Measurements from ENCODE around the gene SNAP47.

The SNAP47 gene

DNA sequence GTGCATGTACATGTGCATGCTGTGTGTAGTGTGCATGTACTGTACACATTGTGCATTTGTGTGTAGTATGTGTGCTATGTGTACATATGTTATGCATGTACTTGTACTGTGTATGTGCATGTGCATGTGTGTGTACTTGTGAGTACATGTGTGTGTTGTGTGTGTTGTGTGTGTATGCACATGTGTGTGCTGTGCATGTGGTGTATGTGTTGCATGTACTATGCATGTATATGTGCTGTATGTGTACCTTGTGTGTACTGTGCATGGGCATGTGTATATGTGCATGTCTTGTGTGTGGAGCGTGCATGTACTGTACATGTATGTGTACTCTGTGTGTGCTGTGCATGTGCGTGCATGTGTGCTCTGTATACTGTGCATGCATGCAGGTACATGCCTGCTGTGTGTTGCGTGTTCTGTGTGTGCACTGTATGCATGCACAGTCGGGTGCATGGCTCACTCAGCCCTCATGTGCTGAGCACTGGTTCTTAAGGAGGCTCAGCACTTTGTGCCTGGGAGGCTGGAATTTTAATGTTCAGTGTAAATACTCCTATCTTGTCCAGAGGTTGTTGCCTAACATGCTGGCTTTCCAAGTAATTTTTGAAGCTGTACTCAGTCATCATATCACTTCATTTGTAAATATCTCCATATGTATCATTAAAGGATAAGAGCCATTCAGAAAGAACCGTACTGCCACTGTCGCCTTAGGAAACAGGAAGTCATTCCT, 32.3 kb downstream of the SNAP47 start:
- DNase-seq (ENCODE audit: low read depth in 4 of 4, low spot score in 1 of 4) = no peak

DNA sequence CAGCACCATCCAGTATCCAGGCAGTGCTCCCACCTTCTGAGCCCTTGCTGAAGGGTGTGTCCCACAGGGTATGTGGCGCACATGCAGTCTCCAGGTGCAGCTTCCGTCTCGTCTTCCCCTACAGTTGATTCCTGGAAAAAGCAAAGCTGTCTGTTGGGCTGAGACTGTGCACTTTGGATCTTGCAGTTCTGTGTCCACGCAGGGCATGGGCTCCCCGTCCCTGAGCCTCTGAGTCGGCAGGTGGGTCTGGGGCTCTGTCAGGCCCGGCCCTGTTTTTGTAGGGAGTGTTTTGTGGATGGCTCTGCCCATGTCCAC, 32.8 kb downstream of the SNAP47 start:
- DNase-seq (ENCODE audit: low read depth in 4 of 4, low spot score in 1 of 4) = no peak

DNA sequence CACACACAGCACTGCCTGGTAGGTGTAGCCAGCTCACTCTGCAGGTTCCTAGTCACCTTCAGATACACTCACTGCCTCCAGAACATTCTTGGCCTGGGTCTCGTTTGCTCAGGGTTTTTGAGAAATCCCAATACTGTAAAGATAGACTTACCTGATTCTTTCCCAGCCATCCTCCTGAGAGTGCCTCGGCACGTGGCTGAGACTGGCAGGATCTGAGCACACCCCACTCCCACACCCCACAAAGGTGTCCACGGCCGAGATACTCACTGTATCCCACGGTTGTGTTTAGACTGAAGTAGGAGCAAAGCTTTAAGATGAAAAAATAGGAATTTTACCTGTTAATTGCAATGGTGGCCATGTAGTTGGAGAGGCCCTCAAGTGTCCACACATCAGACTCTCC, 33.4 kb downstream of the SNAP47 start:
- DNase-seq (ENCODE audit: low read depth in 4 of 4, low spot score in 1 of 4) = no peak

DNA sequence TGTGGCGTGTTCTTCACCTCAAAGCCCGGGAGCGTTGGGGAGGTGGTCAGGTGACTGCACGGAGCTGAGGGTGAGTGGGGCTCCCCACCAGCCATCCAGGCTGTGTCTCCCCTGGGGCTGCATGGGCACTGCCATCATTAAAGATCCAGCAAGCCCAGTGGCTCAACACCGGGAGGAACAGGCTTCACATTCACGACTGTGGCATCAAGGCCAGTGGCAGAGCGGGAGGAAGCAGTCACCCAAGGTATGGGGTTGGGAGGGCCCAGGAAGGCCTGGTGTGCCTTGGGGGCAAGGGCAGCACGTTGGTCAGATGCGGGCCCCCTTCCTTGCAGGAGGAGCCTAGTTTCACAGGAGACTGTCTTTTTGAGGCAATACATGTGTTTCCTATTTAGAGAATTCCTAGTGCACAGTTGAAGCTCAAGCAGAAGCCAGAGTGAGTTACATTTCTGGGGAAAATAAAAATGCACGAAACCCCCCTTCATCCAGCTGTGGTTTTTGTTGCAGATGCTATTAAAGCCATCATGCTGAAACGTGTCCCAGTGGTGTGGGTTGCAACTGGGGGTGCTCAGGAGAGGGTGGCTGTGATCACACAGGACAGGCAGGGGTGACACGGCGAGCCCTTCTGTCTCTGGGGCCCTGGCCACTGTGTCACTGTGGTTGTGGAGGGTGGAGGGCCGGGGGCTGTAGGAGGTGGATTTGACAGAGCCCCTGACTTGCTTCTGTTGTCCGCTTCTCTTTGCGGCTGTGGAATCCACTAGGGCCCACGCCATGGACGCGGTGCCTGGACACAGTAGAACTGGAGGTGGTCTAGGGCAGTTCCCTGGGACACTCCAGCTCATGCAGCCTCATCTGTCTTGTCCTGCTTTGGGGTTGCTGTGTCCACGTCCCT, 34.1 kb downstream of the SNAP47 start:
- no peak for DNase-seq (ENCODE audit: low read depth in 4 of 4, low spot score in 1 of 4)

GRCh38 chr1:227769936-227770494, 34.8 kb downstream of the SNAP47 start:
- DNase-seq (ENCODE audit: low read depth in 4 of 4, low spot score in 1 of 4) = no peak

GRCh38 chr1:227770812-227771211, 35.6 kb downstream of the SNAP47 start:
- DNase-seq (ENCODE audit: low read depth in 4 of 4, low spot score in 1 of 4) = no peak

- no peak for DNase-seq (ENCODE audit: low read depth in 4 of 4, low spot score in 1 of 4)
Measured at GRCh38 chr1:227771326-227771725, 36.1 kb downstream of the SNAP47 start.

- DNase-seq (ENCODE audit: low read depth in 4 of 4, low spot score in 1 of 4) = no peak
Measured at GRCh38 chr1:227771771-227772170, 36.5 kb downstream of the SNAP47 start.

- no peak for DNase-seq (ENCODE audit: low read depth in 4 of 4, low spot score in 1 of 4)
Measured at GRCh38 chr1:227773558-227773957, 38.3 kb downstream of the SNAP47 start.

DNA sequence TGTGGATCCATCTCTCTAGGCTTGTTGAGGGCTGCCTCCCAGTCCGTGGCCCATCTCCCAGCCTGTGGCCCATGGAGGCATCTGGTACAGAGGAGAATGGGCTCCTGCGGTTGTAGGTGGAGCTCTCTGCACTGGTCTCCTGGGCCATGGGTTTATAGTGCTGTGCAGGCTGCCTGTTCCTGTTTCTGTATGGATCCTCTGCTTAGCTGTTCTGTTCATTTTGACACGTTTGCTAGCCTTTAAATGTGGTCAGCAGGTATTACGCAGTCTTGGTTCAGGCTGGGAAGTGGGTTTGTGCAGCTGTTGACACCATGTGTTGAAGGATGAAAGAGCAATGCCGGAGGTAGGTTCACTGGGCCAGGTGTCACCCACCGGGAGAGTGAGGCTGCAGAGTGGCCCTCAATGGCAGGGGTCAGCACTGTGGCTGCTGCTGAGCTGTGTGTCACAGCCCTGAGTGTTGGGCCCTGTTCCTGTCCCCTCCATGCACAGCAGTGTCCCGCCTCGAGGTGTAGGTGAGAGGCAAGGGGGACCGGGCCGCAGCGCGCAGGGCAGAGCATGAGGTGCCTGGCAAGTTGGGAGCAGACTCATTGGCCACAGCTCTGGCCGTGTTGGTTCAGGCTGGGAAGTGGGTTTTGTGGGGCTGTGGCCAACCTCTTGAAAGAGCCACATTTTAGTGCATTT, 39.0 kb downstream of the SNAP47 start:
- no peak for DNase-seq (ENCODE audit: low read depth in 4 of 4, low spot score in 1 of 4)

GRCh38 chr1:227774821-227775661, 39.8 kb downstream of the SNAP47 start:
- DNase-seq (ENCODE audit: low read depth in 4 of 4, low spot score in 1 of 4) = no peak

DNA sequence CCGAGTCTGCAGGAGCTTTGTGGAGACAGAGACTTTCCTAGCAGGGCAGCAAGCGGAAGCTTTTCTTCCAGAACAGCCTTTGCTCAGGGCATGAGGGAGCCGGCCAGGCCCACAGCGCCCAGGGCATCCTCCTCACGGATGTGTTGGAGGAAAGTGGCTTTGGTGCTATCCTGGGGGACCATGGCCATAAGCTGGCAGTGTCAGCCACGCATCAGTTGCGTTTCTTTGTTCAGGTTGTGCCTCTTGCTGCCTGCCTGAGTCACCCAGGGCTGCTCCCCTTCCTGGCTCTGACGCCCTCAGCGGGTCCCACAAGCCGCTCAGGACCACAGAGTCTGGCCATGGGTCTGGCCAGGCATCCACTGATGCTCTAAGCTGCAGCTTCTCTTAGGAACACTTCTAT, 40.6 kb downstream of the SNAP47 start:
- DNase-seq (ENCODE audit: low read depth in 4 of 4, low spot score in 1 of 4) = no peak

GRCh38 chr1:227776331-227776771, 41.1 kb downstream of the SNAP47 start:
- DNase-seq (ENCODE audit: low read depth in 4 of 4, low spot score in 1 of 4) = no peak

- no peak for DNase-seq (ENCODE audit: low read depth in 4 of 4, low spot score in 1 of 4)
Measured at GRCh38 chr1:227777156-227777555, 41.9 kb downstream of the SNAP47 start.

DNA sequence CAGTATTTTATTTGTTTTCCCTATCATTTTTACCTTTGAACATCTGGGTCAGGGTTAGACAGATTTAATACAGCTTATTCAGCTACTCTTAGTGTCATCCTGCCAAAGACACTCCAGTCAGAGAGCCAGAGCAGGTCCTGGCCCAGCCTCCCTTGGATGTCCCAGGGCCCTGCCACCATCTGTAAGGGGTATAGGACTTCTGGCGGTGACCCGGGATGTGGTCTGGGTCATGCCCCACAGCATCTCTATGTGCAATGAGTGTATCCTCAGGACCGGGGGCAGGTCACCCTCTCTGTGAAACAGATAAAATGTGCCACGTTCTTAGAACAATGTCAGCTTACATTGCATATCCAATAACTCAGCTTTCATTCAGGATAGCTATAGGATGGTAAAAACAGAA, 42.4 kb downstream of the SNAP47 start:
- no peak for DNase-seq (ENCODE audit: low read depth in 4 of 4, low spot score in 1 of 4)

DNA sequence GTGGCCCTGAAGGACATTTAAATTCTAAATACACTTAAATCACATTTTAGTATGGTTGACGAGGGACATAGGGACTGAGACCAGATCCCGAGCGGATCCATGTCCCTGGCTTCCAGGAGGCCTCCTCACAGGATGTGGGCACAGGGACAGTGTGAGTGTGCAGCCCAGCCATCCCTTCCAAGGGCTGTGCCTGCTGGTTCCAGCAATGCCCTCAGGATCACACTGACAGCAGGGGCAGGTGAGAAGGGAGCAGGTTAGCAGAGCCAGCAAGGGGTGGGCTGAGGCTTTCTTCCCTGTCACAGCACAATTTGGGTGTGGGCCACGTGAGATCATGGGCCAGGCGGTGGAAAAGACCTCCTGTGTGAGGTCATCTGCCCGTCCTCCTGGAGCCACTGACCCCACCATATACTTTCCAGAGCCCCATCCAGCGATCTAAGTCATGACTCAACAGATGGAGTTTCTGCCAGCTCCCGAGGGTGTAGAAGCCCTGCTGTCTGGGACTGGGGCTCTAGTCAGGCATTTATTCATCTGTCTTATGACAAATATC, 43.2 kb downstream of the SNAP47 start:
- no peak for DNase-seq (ENCODE audit: low read depth in 4 of 4, low spot score in 1 of 4)

GRCh38 chr1:227779021-227779441, 43.8 kb downstream of the SNAP47 start:
- DNase-seq (ENCODE audit: low read depth in 4 of 4, low spot score in 1 of 4) = no peak

DNA sequence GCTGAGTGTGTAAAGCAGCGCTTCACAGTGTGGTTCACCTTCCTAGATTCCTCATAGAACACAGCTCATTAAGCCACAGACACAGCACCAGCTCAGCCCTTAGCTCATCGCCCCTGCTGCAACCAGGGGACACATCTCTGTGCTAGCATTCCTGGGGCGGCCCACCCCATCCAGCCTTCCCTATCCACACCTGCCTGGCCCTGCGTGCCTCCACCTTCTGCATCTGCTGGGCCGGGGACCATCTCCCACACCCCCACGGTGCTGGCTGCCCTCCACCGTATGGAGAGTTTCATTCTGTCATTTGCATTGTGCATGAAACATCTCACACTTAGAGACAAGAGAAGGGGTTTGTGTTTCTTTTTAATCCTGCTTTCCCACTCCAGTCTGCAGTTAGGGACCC, 44.5 kb downstream of the SNAP47 start:
- no peak for DNase-seq (ENCODE audit: low read depth in 4 of 4, low spot score in 1 of 4)

DNA sequence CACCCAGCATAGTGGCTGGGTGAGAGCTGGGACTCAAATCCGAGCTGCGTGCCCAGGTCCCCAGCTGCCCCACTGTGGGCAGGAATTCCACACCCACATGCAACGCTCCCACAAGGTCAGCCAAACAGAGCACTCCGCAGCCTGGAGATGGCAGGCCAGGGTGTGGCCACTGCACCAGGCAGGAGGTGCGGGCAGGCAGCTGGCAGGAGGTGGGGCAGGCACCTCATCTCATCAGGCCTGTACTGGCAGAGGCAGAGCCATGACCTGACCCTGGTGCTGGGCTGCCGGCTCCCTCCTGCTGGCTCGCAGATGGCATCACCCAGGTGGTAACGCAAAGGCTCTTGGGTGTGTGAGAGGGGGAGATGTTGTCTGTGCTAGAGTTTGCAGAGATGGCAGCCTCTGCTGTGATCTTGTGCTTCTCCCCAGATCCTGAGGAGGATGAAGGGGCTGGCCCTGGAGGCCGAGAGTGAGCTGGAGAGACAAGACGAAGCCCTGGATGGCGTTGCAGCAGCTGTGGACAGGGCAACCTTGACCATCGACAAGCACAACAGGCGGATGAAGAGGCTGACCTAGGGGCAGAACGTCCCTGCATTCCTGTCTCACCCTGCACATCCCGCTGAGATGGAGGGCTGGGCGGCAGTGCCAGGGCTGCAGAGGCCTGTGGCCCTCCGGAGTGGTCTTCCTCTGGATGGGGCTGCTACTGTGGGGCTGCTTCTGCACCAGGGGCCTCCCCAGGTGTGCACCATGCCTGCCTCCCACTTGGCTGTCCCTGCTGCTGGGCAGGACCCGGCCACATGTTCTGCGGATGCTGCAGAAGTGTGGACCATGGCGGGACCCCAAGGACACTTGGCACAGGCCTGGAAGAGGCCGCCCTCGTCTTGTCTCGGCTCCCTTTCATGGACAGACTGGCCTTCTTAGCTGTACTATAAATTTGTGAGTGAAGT, 45.1 kb downstream of the SNAP47 start:
- DNase-seq (ENCODE audit: low read depth in 4 of 4, low spot score in 1 of 4) = no peak

Measured in stimulated activated CD4-positive, alpha-beta T cell treated with anti-CD3 and anti-CD28 coated beads, Interleukin-1b, Interleukin-23, amount 100 ng/mL, for 24 hours (primary cell).